Measurements from ENCODE around the gene DOCK4. TPM values are rescaled to one million over a fixed set of nuclear protein-coding genes. Genes with fewer than 3 reads are reported as not detected.

Gene DOCK4
- polyA plus RNA-seq, 1 donor, result 7.5 TPM

DNA sequence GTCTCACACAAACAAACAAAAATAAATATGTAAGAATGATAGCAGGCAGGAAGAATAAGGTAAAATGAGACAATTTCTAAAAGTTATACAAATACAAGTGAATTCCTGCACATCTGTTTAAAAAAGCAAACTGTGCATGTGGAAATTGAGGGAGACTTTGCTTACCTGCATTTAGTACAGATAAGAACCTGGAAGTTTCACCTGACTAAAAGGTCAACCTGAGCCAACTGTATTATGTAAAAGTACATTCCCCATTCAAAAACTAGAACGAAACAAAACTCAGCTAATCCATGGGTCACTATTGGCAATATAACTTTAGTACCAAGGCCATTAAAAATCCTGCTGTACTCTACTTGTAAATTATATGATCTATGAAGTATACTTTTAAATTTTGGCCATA lies 127.1 kb downstream of the DOCK4 start:
- DNase-seq (ENCODE audit: low read depth), result no peak

DNA sequence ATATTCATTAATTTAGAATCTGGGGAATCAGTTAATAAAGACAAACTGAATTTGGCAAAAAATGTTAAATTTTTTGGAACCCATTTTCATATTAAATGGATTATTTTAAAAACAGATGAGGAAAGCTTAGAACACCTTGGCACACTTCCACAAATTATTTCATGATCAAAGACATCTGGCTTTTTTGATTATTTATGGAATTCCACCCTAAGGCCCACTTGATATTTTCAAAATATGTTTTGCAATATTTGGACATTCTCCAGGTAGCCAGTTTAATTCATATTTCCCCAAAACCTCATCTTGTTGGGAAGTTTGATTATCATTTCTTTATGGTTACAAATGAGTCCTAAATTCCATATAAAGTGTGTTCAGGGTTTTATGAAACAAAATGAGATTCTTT lies 129.9 kb downstream of the DOCK4 start:
- DNase-seq (ENCODE audit: low read depth), result no peak

DNA sequence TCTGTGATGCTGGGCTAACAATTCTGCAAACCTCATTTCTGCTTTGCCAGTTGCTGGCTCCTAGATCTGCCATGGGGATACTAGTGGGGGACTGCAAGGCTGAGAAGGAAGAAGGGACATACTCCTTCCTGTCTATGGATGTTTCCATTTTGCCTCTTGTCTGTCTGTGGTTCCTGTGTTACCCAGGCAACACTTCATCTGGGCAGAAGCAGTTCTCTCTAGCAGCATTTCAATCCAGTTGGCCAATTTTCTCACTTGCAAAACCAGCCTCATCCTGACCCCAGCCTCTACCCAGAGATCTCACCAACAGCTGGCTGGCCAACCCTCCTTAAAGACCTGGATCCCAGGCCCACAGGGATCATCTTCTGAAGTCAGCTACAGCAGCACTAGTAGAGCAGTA lies 131.7 kb downstream of the DOCK4 start:
- DNase-seq (ENCODE audit: low read depth), result no peak

DNA sequence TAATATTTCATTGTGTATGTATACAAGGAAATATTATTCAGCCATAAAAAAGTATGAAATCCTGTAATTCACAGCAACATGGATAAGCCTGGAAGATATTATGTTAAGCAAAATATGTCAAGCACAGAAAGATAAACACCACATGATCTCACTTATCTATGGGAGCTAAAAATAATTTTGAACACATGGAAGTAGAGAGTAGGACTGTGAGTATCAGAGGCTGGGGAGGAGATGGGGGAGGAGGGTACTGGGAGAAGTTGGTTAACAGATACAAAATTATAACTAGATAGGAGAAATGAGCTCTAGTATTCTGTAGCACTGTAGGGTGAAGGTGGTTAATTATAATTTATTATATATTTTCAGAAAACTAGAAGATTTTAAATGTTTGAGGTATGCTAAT lies 132.7 kb downstream of the DOCK4 start:
- no peak for DNase-seq (ENCODE audit: low read depth)

- no peak for DNase-seq (ENCODE audit: low read depth)
Measured at GRCh38 chr7:112072541-112073245, 133.5 kb downstream of the DOCK4 start.

GRCh38 chr7:112071856-112072255 lies 134.3 kb downstream of the DOCK4 start:
- DNase-seq (ENCODE audit: low read depth), result no peak

DNA sequence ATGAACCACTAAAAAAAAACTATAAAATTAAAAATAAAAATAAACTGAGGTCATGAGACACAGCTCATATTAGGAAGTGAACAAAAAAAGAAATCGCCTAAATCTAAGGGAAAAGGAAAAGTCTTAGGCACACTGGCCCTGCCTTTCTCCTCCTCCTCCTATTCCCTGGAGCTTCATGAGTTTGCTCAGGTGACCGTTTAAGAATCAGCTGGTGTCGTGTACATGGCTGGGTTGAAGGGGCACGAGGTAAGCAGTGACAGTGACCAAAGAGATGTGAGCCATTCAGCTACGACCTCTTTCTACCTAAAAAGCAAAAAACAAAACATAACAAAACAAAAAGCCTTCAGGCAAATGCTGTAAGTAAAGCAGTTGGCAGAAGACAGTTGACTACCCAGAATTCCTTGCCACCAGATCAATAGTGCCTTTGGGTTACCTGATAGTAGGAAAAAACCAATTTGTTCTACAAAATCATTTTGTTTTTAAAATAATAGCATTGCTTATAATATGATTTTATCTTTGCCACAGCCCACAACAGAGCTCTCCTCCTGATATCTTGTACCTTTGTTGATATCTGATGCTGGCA lies 135.4 kb downstream of the DOCK4 start:
- DNase-seq (ENCODE audit: low read depth), result no peak

DNA sequence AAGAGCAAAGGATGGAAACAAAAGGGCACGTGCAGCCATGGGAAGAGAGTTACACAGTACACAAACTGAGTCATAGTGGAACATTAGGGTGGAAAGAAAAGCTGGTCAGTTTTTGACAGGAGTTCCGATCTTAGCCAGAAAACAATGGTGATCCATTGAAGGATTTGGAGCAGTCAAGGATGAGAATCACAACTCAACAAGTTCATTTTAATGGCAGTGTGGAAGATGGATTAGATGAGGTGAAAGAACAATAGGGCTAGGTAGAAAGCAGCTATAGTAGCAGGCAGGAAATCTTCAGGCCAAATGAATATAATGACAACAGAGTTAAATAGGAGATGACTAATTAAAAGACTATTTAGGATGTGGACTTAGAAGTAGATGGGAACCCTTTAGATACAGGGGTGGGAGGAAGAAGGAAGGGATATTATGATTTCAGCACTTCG lies 136.3 kb downstream of the DOCK4 start:
- DNase-seq (ENCODE audit: low read depth), result no peak

GRCh38 chr7:112068967-112069366 lies 137.2 kb downstream of the DOCK4 start:
- no peak for DNase-seq (ENCODE audit: low read depth)

- DNase-seq (ENCODE audit: low read depth), result no peak
Measured at GRCh38 chr7:112067632-112068540, 138.3 kb downstream of the DOCK4 start.

DNA sequence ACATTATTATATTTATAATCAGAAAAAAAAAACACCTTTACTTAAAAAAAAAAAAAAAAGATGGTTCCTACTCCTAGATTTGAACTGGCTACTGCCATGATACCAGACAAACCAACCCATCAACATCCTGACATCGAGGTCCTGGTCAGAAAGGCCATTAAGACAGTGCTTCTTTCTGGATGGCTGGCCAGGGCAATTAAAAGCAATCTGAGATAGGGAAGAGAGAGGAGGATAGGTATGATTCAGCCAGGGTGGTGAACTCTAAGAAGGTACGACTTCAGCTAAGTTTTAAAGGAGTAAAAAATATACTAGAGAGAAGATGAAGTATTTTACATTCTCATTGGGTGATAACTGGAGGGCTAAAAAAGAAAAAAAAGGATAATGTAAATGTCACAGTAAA lies 139.0 kb downstream of the DOCK4 start:
- no peak for DNase-seq (ENCODE audit: low read depth)

DNA sequence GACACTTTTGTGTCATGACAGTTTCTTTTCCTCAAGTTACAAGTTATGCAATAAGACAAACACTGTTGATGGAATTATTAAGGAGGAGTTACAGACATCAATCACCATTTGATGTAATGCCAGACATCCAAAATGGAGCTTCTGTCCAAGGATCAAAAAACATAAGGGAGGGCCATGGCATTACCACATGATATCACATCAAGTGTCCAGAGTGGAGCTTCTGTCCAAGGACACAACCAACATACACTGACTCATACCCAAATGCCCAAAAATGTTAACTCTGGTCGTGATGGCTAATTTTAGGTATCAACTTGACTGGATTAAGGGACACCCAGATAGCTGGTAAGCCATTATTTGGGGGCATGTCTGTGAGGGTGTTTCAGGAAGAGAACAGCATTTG lies 140.4 kb downstream of the DOCK4 start:
- DNase-seq (ENCODE audit: low read depth), result no peak

- no peak for DNase-seq (ENCODE audit: low read depth)
Measured at GRCh38 chr7:112064627-112065385, 141.4 kb downstream of the DOCK4 start.

DNA sequence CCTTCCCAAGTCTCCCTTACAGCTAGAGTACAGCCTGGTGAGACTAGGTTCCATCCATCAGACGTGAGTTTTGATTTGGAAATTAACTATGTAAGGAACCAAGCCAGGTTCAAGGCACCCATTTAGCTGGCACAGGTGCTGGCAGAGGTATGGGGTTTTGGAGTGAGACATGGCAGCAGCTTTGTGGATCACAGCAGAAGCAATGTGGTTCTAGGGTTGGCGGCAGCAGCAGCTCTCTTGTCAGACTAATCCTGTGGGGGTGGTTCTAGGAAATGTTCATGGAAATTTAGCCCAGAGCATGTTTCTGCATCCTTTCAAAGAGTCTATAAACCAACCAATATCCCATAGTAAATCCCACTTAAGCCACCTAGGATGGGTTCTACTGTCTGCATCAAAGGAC lies 142.2 kb downstream of the DOCK4 start:
- DNase-seq (ENCODE audit: low read depth), result no peak

DNA sequence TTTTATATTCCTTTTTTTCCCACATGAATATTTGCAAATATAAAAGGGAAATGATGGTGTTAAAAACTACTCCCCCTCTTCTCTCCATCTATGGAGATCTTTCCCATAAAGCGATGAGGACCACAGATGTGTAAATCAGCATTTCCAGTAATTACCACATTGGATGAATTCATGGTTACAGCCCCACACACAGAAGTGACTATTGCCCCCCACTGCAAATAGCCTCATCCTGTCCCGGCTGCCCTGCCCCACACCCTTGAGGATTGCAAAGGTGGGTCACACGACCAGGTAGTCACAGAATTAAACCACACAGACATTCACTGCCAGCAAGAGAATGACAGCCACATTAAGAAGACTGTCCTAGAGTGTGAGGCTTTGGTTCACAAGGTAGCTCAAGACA lies 145.1 kb downstream of the DOCK4 start:
- DNase-seq (ENCODE audit: low read depth), result no peak

DNA sequence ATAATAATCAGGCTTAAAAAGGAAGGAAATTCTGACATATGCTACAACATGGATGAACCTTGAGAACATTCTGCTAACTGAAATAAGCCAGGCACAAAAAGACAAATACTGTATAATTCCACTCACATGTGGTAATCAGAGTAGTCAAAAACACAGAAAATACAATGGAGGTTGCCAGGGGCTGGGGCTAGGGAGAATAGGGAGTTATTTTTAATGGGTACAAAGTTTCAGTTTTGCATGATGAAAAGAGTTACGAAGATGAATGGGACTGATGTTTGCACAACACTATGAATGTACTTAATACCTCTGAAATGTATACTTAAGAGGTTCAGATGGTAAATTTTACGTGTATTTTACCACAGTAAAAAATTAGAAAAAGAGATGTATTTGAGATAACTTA lies 145.6 kb downstream of the DOCK4 start:
- DNase-seq (ENCODE audit: low read depth), result no peak

DNA sequence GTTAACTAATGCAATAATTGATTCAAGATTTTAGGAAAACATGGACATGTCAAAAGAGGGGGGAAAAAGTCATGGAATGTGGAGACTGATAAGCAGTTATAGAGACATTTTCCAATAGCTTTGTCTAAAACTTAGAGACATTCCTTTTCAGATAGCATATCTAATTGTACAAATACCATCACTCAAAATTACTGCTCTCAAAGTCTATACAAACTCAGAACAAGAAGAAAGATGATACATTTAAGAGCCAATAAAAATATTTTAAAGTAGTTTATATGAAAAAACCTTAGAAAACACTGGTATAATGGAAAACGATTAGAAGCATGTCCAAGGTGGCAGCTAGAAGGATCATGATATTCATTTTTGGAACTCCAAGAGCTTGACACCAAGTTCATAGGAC lies 146.5 kb downstream of the DOCK4 start:
- no peak for DNase-seq (ENCODE audit: low read depth)

GRCh38 chr7:112058686-112059085 lies 147.5 kb downstream of the DOCK4 start:
- no peak for DNase-seq (ENCODE audit: low read depth)

- DNase-seq (ENCODE audit: low read depth), result no peak
Measured at GRCh38 chr7:112056409-112056808, 149.8 kb downstream of the DOCK4 start.

DNA sequence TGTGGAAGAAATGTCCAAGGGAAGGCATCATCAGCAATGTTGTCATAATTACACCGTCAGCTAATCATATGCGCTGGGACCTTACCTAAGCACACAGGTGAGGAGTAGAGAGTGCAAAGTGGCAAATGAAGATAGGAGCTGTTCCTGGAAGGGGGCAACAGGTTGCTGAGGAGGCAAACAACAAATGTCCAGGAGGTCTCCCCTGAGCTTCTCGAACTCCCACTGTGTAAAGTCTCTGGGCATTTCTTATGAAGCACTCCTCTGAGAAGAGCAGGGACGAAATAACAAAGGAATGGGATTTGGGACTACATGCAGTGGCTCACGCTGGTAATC lies 152.5 kb downstream of the DOCK4 start:
- DNase-seq (ENCODE audit: low read depth), result no peak

DNA sequence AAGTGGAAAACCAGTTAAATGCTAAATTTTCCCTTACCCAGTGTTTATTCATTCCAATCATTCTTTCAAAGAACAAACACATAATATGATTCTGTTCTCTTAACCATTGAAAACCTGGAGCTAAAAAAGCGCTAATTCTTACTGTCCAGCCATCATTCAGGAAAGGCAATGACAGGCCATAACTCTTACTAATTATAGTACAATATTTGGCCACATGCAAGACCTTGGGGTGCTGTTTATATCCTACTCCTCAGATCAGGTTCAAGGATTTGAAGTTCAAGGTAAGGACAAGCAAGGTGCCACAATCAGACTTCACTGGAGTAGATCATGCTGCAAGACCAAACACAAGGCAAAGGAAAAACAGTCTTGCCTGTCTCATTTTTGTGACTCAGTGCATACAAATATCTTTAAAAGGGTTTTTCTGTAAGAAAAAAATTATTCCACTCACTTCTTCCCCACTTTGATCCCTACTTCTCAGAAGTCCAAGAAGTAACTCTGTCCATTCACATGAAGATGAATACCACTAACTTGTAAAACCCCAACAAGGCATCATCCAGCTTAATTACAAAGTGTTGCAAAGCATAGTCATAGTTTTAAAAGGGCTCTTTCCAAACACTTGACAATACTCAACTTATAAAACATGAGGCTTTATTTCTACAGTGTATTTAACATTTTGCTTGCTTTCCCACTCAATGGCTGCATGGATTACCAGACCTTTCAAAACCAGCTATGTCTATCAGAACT lies 153.0 kb downstream of the DOCK4 start:
- no peak for DNase-seq (ENCODE audit: low read depth)
